Mucosa of descending colon (tissue), 3 donors: ENCODE measurements around the gene NECTIN2. TPM values are rescaled to one million over a fixed set of nuclear protein-coding genes. Genes with fewer than 3 reads are reported as not detected.
A peak's percentile ranks its signal among the peaks of the same experiment; 100 is the strongest.

Experiments
- ATAC-seq: fragments of 200-7000 bp; cut with Tn5 transposase; one replicate; pipeline ENCODE4 v1.9.1; 2020; ENCODE audit warnings: mild to moderate bottlenecking, moderate library complexity
- DNase-seq, 3 donors: peaks; one replicate each; pipeline ENCODE4 v3.0.0-alpha.2; 2020
- H3K36me3 ChIP-seq: fragments of 200-600 bp; one replicate; pipeline ENCODE4 v1.8.0; 2021; ENCODE audit warnings: low read depth, mild to moderate bottlenecking
- H3K4me1 ChIP-seq: fragments of 200-600 bp; one replicate; pipeline ENCODE4 v1.8.0; 2021; ENCODE audit warnings: low read depth, mild to moderate bottlenecking
- H3K4me3 ChIP-seq: fragments of 200-600 bp; one replicate; pipeline ENCODE4 v1.8.0; 2021; ENCODE audit warnings: mild to moderate bottlenecking
- H3K9me3 ChIP-seq: fragments of 200-600 bp; one replicate; pipeline ENCODE4 v1.8.0; 2021; ENCODE audit warnings: mild to moderate bottlenecking
- CTCF ChIP-seq: fragments of 200-600 bp; IDR thresholded peaks from one replicate; pipeline ENCODE4 v1.8.0; 2022; ENCODE audit warnings: antibody characterized with exemption, mild to moderate bottlenecking
- intact Hi-C, 2 donors: fragments of 100-400 bp; cut with DNase I in 1 of 2; cut with micrococcal nuclease in 1 of 2; formaldehyde crosslinking; loops; one replicate each; pipeline versions ENCODE4 v1.11.0 to v1.11.1; 2022; cut with DNase I, micrococcal nuclease
- total RNA-seq, 3 donors: library from RNA; stranded (reverse); fragmentation: NEBNext Ultra II Directional in 2 of 3; extraction: Animal tissue kit (Norgen Biotek cat#: 25700) in 2 of 3; gene quantifications; one replicate each; pipeline versions ENCODE4 v1.2.1 to v1.2.4, GENCODE V29; 2021 to 2023
- donor health status: DM: no; HTN: no; CAD: no; lungs with moderate emphysema.
- donor health status: DM: no; HTN: no; CAD: no.
- donor health status: DM: no; HTN: yes; CAD: no.

NECTIN2 gene
- total RNA-seq, 3 donors from 2014 or later: 65.3 to 109 (median 98.8) TPM

- Histone ChIP-seq H3K4me3 (no peak overlapping the region), H3K4me1 (peaks cover 11% of the 10 kb centered on the region), H3K36me3 (no peaks in the 10 kb centered on the region), H3K9me3 (no peaks in the 10 kb centered on the region)
- ATAC-seq: no peak
- intact Hi-C loops: no loop called here
- no peak for DNase-seq
- no peak for TF ChIP-seq CTCF
These were observed 26.6 kb downstream of the NECTIN2 start for GRCh38 chr19:44872661-44873060.

GRCh38 chr19:44874317-44874716 lies 28.2 kb downstream of the NECTIN2 start:
- ATAC-seq (no peak), DNase-seq (no peak)
- Histone ChIP-seq H3K4me1 (peaks cover 11% of the 10 kb centered on the region), H3K4me3 (no peak overlapping the region), H3K36me3 (no peaks in the 10 kb centered on the region), H3K9me3 (no peaks in the 10 kb centered on the region)
- intact Hi-C loops: no loop called here
- TF ChIP-seq CTCF: no peak

DNA sequence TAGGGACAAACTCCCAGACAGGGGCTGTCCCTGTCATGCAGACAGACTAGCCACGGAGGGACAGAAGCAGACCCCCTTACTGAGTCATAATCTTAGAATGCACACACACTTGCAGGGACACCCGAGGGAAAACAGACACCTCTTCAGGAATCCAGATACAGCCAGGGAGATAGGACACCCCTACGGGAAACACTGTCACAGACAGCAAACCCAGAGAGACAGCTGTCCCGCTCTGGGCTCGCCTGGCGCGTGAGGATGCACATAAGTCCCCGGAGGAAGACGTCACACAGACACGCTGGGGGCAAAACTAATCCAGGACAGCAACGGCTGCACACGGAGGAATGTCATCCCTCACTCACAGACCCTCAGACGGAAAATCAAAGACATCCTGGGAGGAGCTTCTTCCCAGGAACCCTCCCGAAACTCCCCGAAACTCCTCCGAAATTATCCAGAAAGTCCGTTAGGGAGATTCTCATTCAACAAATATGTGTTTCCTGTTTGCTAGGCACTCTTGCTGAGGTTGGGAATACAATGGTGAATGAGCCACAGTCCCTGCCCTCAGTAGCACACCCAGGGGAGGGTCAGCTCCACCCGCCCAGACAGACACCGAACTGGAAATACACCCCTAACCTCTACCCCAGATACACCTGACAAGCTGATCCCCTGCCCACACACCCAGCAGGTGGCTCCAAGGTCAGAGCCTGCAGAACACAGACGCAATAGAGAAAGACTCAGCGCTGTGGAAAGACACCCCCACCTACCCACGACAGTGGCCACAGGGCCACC lies 29.8 kb downstream of the NECTIN2 start:
- intact Hi-C loops: no loop called here

GRCh38 chr19:44876930-44877535 lies 30.9 kb downstream of the NECTIN2 start:
- TF ChIP-seq CTCF: no peak
- Histone ChIP-seq H3K9me3 (no peaks in the 10 kb centered on the region), H3K4me3 (no peak overlapping the region), H3K4me1 (peaks cover 11% of the 10 kb centered on the region), H3K36me3 (no peaks in the 10 kb centered on the region)
- intact Hi-C loops: no loop called here
- DNase-seq: no peak
- no peak for ATAC-seq

More for the DNA sequence above, 29.8 kb downstream of the NECTIN2 start:
- H3K4me1 ChIP-seq: peaks cover 11% of the 10 kb centered on the region
- no peak overlapping the region for H3K4me3 ChIP-seq
- peak in 2 of 3 donors; percentile 57 to 69 for DNase-seq
- no peaks in the 10 kb centered on the region for H3K9me3 ChIP-seq
- no peaks in the 10 kb centered on the region for H3K36me3 ChIP-seq
- peak; percentile 80 for ATAC-seq
- TF ChIP-seq CTCF: no peak

DNA sequence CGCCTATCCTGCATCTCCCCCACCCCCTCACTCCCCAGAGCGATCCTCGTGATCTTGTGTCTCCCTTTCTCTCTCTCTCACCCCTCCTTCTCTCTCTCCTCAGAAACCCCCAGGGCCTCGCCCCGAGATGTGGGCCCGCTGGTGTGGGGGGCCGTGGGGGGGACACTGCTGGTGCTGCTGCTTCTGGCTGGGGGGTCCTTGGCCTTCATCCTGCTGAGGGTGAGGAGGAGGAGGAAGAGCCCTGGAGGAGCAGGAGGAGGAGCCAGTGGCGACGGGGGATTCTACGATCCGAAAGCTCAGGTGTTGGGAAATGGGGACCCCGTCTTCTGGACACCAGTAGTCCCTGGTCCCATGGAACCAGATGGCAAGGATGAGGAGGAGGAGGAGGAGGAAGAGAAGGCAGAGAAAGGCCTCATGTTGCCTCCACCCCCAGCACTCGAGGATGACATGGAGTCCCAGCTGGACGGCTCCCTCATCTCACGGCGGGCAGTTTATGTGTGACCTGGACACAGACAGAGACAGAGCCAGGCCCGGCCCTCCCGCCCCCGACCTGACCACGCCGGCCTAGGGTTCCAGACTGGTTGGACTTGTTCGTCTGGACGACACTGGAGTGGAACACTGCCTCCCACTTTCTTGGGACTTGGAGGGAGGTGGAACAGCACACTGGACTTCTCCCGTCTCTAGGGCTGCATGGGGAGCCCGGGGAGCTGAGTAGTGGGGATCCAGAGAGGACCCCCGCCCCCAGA lies 32.2 kb downstream of the NECTIN2 start:
- ATAC-seq: no peak
- intact Hi-C loops: no loop called here

More for the DNA sequence above, 32.2 kb downstream of the NECTIN2 start:
- Histone ChIP-seq H3K4me3 (no peak overlapping the region), H3K4me1 (peaks cover 11% of the 10 kb centered on the region), H3K9me3 (no peaks in the 10 kb centered on the region), H3K36me3 (no peaks in the 10 kb centered on the region)
- no peak for DNase-seq
- TF ChIP-seq CTCF: no peak
